Suprapubic skin (tissue), 3 donors: ENCODE results near the gene TGM1.
"Not testable (repeated sequence)": the region's sequence is repeated elsewhere in the genome, so short reads cannot be mapped to it uniquely, and the experiment has no call there.

ENCODE experiments used
- CTCF ChIP-seq, 2 donors: fragments of 200-600 bp in 1 of 2; fragments of 450-650 bp in 1 of 2; sonication (generic) in 1 of 2; IDR thresholded peaks; one replicate each; pipeline ENCODE4 v1.5.1; 2016 to 2019; ENCODE audit warnings: antibody characterized with exemption in 2 of 2, mild to moderate bottlenecking in 1 of 2, moderate library complexity in 1 of 2
- POLR2AphosphoS5 ChIP-seq, 3 donors: sonication (generic); formaldehyde crosslinking; IDR thresholded peaks; one replicate each; pipeline ENCODE4 v1.6.1; 2017; ENCODE audit warnings: antibody characterized with exemption in 3 of 3

- TF ChIP-seq POLR2AphosphoS5, CTCF (IDR thresholded peaks at IDR 0.05): not testable (repeated sequence)
Measured at GRCh38 chr14:24203249-24203886, 59.6 kb downstream of the TGM1 start.
